K562 (cell line): Measurements from ENCODE around the gene TMEM39A. TPM values are rescaled to one million over a fixed set of nuclear protein-coding genes. Genes with fewer than 3 reads are reported as not detected.

ENCODE experiments used
- polyA plus RNA-seq, 8 experiments: library from polyadenylated mRNA; depleted of rRNA in 4 of 8; stranded (reverse) in 5 of 8; unstranded in 3 of 8; fragments of >200 nt; fragmentation: Nextera tagmentation in 2 of 8; fragmentation: Illumina TruSeq in 1 of 8; extraction: Ambion mirVana in 2 of 8; extraction: Trizol in 1 of 8; gene quantifications; 2 replicates each; pipeline versions ENCODE4 v1.2.1 to v1.2.3, GENCODE V29; 2011 to 2014; ENCODE audit warnings: inconsistent platforms in 1 of 8, missing spikeins in 1 of 8
- total RNA-seq, 7 experiments: library from RNA; depleted of rRNA in 6 of 7; stranded (reverse); fragments of >200 nt in 6 of 7; fragmentation: Illumina TruSeq in 2 of 7; extraction: Trizol in 2 of 7; gene quantifications; 2 replicates each; pipeline versions ENCODE4 v1.2.1 to v1.2.3, GENCODE V29; 2011 to 2021; ENCODE audit warnings: low replicate concordance in 1 of 7

TMEM39A gene
- total and polyA plus RNA-seq, 9 of the 15 experiments (the other 6 are each of a cell fraction or from before 2014, with no cell fraction given) = 12.0 to 41.5 (median 15.4) TPM

Other genes with a start within 250 kb of the TMEM39A start
Only the 7 nearest of the 10 such genes appear.
- not detected in 2 replicates for gene ARHGAP31, start 169.2 kb downstream of the TMEM39A start, total RNA-seq (2014; rRNA removed)
- 0.11 TPM in 1 of 2 replicates, not detected in the other for gene ARHGAP31, start 169.2 kb downstream of the TMEM39A start, total RNA-seq (2014; rRNA removed; fragmentation: Illumina TruSeq; extraction: Trizol)
- not detected in 2 replicates for gene ARHGAP31, start 169.2 kb downstream of the TMEM39A start, total RNA-seq (2015; rRNA removed; fragmentation: Illumina TruSeq; extraction: Trizol)
- 0.13 and 0.38 TPM in 2 replicates for gene ARHGAP31, start 169.2 kb downstream of the TMEM39A start, total RNA-seq (2021)
- not detected in 2 replicates for gene ARHGAP31, start 169.2 kb downstream of the TMEM39A start, polyA plus RNA-seq (2011; rRNA removed)
- gene ARHGAP31, start 169.2 kb downstream of the TMEM39A start, polyA plus RNA-seq (2014; fragmentation: Illumina TruSeq; extraction: Trizol) = 0.01 TPM in 1 of 2 replicates, not detected in the other
- under 1 TPM; under 0.01 to 0.01 TPM for gene ARHGAP31, start 169.2 kb downstream of the TMEM39A start, polyA plus RNA-seq (2014; fragmentation: Nextera tagmentation; extraction: Ambion mirVana)
- gene ARHGAP31, start 169.2 kb downstream of the TMEM39A start, polyA plus RNA-seq (2014; rRNA removed) = not detected in 2 replicates
- 5.2 and 10.6 TPM in 2 replicates for gene POGLUT1, start 5.3 kb upstream of the TMEM39A start, total RNA-seq (2014; rRNA removed)
- gene POGLUT1, start 5.3 kb upstream of the TMEM39A start, total RNA-seq (2014; rRNA removed; fragmentation: Illumina TruSeq; extraction: Trizol) = 12.2 and 13.9 TPM in 2 replicates
- gene POGLUT1, start 5.3 kb upstream of the TMEM39A start, total RNA-seq (2015; rRNA removed; fragmentation: Illumina TruSeq; extraction: Trizol) = 11.0 and 11.5 TPM in 2 replicates
- gene POGLUT1, start 5.3 kb upstream of the TMEM39A start, total RNA-seq (2021) = 11.6 and 11.7 TPM in 2 replicates
- 11.7 and 14.4 TPM in 2 replicates for gene POGLUT1, start 5.3 kb upstream of the TMEM39A start, polyA plus RNA-seq (2011; rRNA removed)
- gene POGLUT1, start 5.3 kb upstream of the TMEM39A start, polyA plus RNA-seq (2014; fragmentation: Illumina TruSeq; extraction: Trizol) = 8.7 and 10.7 TPM in 2 replicates
- gene POGLUT1, start 5.3 kb upstream of the TMEM39A start, polyA plus RNA-seq (2014; fragmentation: Nextera tagmentation; extraction: Ambion mirVana) = 10 to 100 TPM; 14.2 to 17.5 TPM
- 8.7 and 12.1 TPM in 2 replicates for gene POGLUT1, start 5.3 kb upstream of the TMEM39A start, polyA plus RNA-seq (2014; rRNA removed)
- gene TIMMDC1, start 34.9 kb upstream of the TMEM39A start, total RNA-seq (2014; rRNA removed) = 62.1 and 78.8 TPM in 2 replicates
- 81.6 and 82.6 TPM in 2 replicates for gene TIMMDC1, start 34.9 kb upstream of the TMEM39A start, total RNA-seq (2014; rRNA removed; fragmentation: Illumina TruSeq; extraction: Trizol)
- 63.8 and 87.4 TPM in 2 replicates for gene TIMMDC1, start 34.9 kb upstream of the TMEM39A start, total RNA-seq (2015; rRNA removed; fragmentation: Illumina TruSeq; extraction: Trizol)
- gene TIMMDC1, start 34.9 kb upstream of the TMEM39A start, total RNA-seq (2021) = 107 and 121 TPM in 2 replicates
- gene TIMMDC1, start 34.9 kb upstream of the TMEM39A start, polyA plus RNA-seq (2011; rRNA removed) = 62.5 and 86.6 TPM in 2 replicates
- gene TIMMDC1, start 34.9 kb upstream of the TMEM39A start, polyA plus RNA-seq (2014; fragmentation: Illumina TruSeq; extraction: Trizol) = 68.1 and 78.7 TPM in 2 replicates
- 100 to 1,000 TPM; 224 to 226 TPM for gene TIMMDC1, start 34.9 kb upstream of the TMEM39A start, polyA plus RNA-seq (2014; fragmentation: Nextera tagmentation; extraction: Ambion mirVana)
- 79.0 and 88.9 TPM in 2 replicates for gene TIMMDC1, start 34.9 kb upstream of the TMEM39A start, polyA plus RNA-seq (2014; rRNA removed)
- gene CD80, start 96.0 kb upstream of the TMEM39A start, total RNA-seq (2014; rRNA removed) = 5.0 and 5.5 TPM in 2 replicates
- 5.6 and 6.5 TPM in 2 replicates for gene CD80, start 96.0 kb upstream of the TMEM39A start, total RNA-seq (2014; rRNA removed; fragmentation: Illumina TruSeq; extraction: Trizol)
- gene CD80, start 96.0 kb upstream of the TMEM39A start, total RNA-seq (2015; rRNA removed; fragmentation: Illumina TruSeq; extraction: Trizol) = 6.9 and 8.2 TPM in 2 replicates
- 4.4 and 4.8 TPM in 2 replicates for gene CD80, start 96.0 kb upstream of the TMEM39A start, total RNA-seq (2021)
- 0.38 and 3.0 TPM in 2 replicates for gene CD80, start 96.0 kb upstream of the TMEM39A start, polyA plus RNA-seq (2011; rRNA removed)
- 6.0 and 6.6 TPM in 2 replicates for gene CD80, start 96.0 kb upstream of the TMEM39A start, polyA plus RNA-seq (2014; fragmentation: Illumina TruSeq; extraction: Trizol)
- gene CD80, start 96.0 kb upstream of the TMEM39A start, polyA plus RNA-seq (2014; fragmentation: Nextera tagmentation; extraction: Ambion mirVana) = 1 to 10 TPM; 5.7 to 6.6 TPM
- 3.7 and 5.3 TPM in 2 replicates for gene CD80, start 96.0 kb upstream of the TMEM39A start, polyA plus RNA-seq (2014; rRNA removed)
- gene ADPRH, start 115.9 kb upstream of the TMEM39A start, total RNA-seq (2014; rRNA removed) = 0.45 and 0.57 TPM in 2 replicates
- gene ADPRH, start 115.9 kb upstream of the TMEM39A start, total RNA-seq (2014; rRNA removed; fragmentation: Illumina TruSeq; extraction: Trizol) = 0.65 and 0.83 TPM in 2 replicates
- gene ADPRH, start 115.9 kb upstream of the TMEM39A start, total RNA-seq (2015; rRNA removed; fragmentation: Illumina TruSeq; extraction: Trizol) = 0.57 and 0.87 TPM in 2 replicates
- 1.3 and 1.4 TPM in 2 replicates for gene ADPRH, start 115.9 kb upstream of the TMEM39A start, total RNA-seq (2021)
- gene ADPRH, start 115.9 kb upstream of the TMEM39A start, polyA plus RNA-seq (2011; rRNA removed) = 0.45 and 0.53 TPM in 2 replicates
- 1.4 and 1.6 TPM in 2 replicates for gene ADPRH, start 115.9 kb upstream of the TMEM39A start, polyA plus RNA-seq (2014; fragmentation: Illumina TruSeq; extraction: Trizol)
- under 1 TPM; 0.01 to 0.24 TPM for gene ADPRH, start 115.9 kb upstream of the TMEM39A start, polyA plus RNA-seq (2014; fragmentation: Nextera tagmentation; extraction: Ambion mirVana)
- 0.85 and 0.91 TPM in 2 replicates for gene ADPRH, start 115.9 kb upstream of the TMEM39A start, polyA plus RNA-seq (2014; rRNA removed)
- gene PLA1A, start 134.3 kb upstream of the TMEM39A start, total RNA-seq (2014; rRNA removed) = not detected in 2 replicates
- not detected in 2 replicates for gene PLA1A, start 134.3 kb upstream of the TMEM39A start, total RNA-seq (2014; rRNA removed; fragmentation: Illumina TruSeq; extraction: Trizol)
- not detected in 2 replicates for gene PLA1A, start 134.3 kb upstream of the TMEM39A start, total RNA-seq (2015; rRNA removed; fragmentation: Illumina TruSeq; extraction: Trizol)
- gene PLA1A, start 134.3 kb upstream of the TMEM39A start, total RNA-seq (2021) = not detected in 2 replicates
- not detected in 2 replicates for gene PLA1A, start 134.3 kb upstream of the TMEM39A start, polyA plus RNA-seq (2011; rRNA removed)
- not detected in 2 replicates for gene PLA1A, start 134.3 kb upstream of the TMEM39A start, polyA plus RNA-seq (2014; fragmentation: Illumina TruSeq; extraction: Trizol)
- gene PLA1A, start 134.3 kb upstream of the TMEM39A start, polyA plus RNA-seq (2014; fragmentation: Nextera tagmentation; extraction: Ambion mirVana) = not detected
- not detected in 2 replicates for gene PLA1A, start 134.3 kb upstream of the TMEM39A start, polyA plus RNA-seq (2014; rRNA removed)
- gene POPDC2, start 197.0 kb upstream of the TMEM39A start, total RNA-seq (2014; rRNA removed) = 0.08 TPM in 1 of 2 replicates, not detected in the other
- not detected in 2 replicates for gene POPDC2, start 197.0 kb upstream of the TMEM39A start, total RNA-seq (2014; rRNA removed; fragmentation: Illumina TruSeq; extraction: Trizol)
- gene POPDC2, start 197.0 kb upstream of the TMEM39A start, total RNA-seq (2015; rRNA removed; fragmentation: Illumina TruSeq; extraction: Trizol) = 0.41 TPM in 1 of 2 replicates, not detected in the other
- 0.13 TPM in 1 of 2 replicates, not detected in the other for gene POPDC2, start 197.0 kb upstream of the TMEM39A start, total RNA-seq (2021)
- 0.13 and 0.28 TPM in 2 replicates for gene POPDC2, start 197.0 kb upstream of the TMEM39A start, polyA plus RNA-seq (2011; rRNA removed)
- gene POPDC2, start 197.0 kb upstream of the TMEM39A start, polyA plus RNA-seq (2014; fragmentation: Illumina TruSeq; extraction: Trizol) = 0.09 and 0.17 TPM in 2 replicates
- under 1 TPM; 0.08 to 0.31 TPM for gene POPDC2, start 197.0 kb upstream of the TMEM39A start, polyA plus RNA-seq (2014; fragmentation: Nextera tagmentation; extraction: Ambion mirVana)
- 0.32 and 1.00 TPM in 2 replicates for gene POPDC2, start 197.0 kb upstream of the TMEM39A start, polyA plus RNA-seq (2014; rRNA removed)